ENCODE data around the gene PUSL1.

Gene PUSL1

GRCh38 chr1:1360506-1361169 lies 52.2 kb downstream of the PUSL1 start:
- Histone ChIP-seq H3K27ac (ENCODE audit: low read depth, low read length) (peak overlapping the region; percentile 29), H3K27me3 (ENCODE audit: control insufficient read depth, insufficient read depth, low read length) (no peaks in the 10 kb centered on the region), H3K4me1 (ENCODE audit: control insufficient read depth, insufficient read depth, low read length) (peaks cover 19% of the 10 kb centered on the region), H3K4me3 (ENCODE audit: low read depth, low read length) (no peak overlapping the region), H3K9ac (ENCODE audit: low read depth, low read length) (no peak overlapping the region), H3K9me3 (ENCODE audit: control insufficient read depth, insufficient read depth, low read length) (no peaks in the 10 kb centered on the region), H3K36me3 (ENCODE audit: control insufficient read depth, insufficient read depth, low read length) (no peaks in the 10 kb centered on the region)

All from HUES48 (cell line).